GM04503 (cell line): ENCODE data around the gene RGS19.

ENCODE experiments used
- DNase-seq: peaks from one replicate; pipeline ENCODE4 v3.0.0-alpha.2; 2012; ENCODE audit warnings: low read depth

RGS19 gene

GRCh38 chr20:64048402-64049044, 30.8 kb downstream of the RGS19 start:
- DNase-seq = no peak

- no peak for DNase-seq
These were observed 31.3 kb downstream of the RGS19 start for GRCh38 chr20:64047968-64048401.

DNA sequence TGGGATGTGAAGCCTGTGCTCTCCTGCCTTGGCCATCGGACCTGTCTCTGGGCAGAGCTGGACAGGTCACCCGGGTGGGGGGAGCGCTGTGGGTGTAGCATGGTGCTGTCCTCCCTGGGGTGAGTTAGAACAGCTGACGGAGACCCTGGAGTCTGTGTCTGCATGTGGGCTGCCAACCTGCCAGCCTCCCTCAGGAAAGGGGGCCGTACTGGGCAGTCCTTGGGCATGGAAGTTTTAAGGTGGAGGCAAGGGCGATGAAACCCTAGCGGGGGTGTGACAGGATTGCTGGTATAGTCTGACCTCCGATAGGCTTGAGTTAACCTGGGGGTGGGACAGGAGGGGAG, 32.3 kb downstream of the RGS19 start:
- no peak for DNase-seq

DNA sequence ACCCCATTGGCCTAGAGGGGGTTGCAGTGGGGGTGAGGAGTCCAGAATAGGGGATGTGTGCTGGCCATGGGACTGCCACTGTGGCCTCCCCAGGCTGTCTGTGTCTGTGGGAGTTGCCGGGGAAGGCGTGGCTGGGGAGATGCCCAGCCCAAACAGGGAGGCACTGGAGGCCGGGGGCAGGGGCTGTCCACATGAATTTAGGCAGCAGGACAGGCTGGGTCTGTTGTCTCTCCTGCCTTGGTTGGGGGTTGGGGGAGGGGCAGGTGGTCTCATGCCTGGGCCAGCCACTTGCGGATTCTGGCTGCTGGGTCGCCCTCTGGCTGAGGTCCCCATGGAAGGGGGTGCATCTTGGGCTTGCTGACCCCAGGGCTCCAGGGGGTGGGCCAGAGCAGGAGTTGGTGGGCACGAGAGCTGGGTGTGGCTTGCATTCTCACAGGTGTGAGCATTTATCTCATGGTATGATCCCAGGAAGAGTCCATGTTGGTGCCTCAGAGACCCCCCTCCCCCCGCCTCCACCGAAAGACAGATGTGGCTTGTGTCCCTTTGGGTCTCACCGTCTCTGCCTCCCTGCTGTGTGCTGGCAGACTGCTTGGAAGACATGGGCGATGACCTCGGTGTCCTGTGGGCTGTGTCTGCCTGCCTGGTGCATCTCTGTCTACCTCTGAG, 33.8 kb downstream of the RGS19 start:
- no peak for DNase-seq

DNA sequence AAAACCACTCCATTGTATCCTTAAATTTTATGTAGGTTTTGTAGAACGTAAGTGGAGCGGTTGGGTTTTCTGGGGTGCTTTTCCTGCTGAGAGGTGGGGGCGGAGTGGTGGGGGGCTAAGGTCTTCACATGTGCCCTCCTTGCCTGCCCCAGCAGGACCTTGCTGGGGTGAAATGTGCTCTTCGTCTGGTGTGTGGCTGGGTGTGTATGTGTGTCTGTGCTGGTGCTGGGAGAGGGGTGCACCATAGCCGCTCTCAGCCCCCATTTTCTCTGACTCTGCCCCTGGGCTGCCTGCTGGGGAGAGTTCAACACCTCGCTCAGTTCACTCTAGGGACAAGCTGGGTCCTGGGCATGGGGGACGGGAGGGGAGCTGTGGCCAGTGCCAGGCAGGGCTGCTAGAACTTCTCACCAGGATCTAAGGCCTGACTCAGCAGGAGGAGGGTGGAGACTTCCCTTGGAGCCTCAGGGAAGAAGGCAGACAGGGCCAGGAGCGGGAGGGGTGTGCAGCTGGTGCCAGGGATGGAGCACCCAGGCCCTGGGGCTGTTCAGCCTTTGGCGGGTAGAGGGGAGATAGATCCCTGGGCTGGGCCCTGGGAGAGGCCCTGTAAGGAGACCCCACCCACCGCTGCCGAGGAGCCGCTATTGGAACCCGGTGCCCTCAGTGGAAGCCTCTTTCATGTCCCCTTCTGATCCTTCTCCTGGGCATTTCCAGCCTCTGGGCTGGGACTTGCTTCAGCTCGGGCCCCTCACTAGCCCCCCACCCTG, 34.7 kb downstream of the RGS19 start:
- no peak for DNase-seq

DNA sequence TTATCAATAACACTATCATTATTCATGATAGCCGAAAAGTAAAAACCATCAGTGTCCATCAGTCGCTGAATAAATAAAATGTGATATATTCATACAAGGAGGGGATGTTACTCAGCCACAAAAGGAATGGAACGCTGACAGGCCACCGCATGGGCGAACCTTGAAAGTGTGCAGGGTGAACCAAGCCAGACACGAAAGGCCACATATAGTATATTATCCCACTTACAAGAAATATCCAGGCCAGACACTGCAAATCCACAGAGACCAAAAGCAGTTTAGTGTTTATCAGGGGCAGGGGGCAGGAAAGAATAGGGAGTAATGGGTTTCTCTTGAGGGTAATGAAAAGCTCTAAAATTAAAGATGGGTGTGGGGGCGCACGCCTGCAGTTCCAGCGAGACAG, 35.5 kb downstream of the RGS19 start:
- no peak for DNase-seq

- no peak for DNase-seq
These were observed 37.1 kb downstream of the RGS19 start for GRCh38 chr20:64042054-64042781.

- no peak for DNase-seq
These were observed 37.6 kb downstream of the RGS19 start for GRCh38 chr20:64041781-64042053.

DNA sequence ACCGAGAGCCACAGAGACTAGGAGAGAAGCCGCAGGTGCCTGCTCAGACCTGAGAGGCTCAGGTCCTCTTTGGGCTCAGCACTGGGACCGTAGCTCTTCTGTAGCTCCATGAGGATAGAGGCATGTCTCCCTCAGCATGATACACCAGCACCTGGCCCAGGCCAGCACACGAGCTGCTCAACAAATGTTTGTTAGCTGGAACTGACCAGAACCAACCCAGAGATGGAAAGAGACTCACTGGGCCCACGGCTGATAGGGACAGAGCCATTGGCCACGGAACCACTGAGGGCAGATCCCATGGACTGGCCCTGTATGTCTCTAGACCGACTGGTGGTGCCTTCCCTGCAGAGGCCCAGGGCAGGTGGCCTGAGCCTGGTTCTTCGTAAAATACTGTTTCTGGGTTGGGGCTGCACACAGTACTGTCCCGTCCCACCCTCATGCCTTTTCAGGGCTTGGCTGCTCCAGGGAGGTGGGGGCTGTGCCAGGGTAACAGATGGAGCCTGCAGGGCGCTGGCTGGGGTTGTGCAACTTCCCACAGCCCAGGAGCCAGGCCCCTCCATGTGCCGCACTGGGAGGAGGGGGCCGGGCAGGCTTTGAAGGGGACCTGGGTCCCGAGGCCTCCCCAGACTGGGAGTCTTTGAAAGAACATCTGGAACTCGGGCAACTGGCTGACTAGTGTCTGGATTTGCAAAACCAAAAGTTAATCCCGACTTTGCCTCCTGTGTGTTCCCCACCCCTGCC, 38.1 kb downstream of the RGS19 start:
- no peak for DNase-seq

- no peak for DNase-seq
These were observed 38.9 kb downstream of the RGS19 start for GRCh38 chr20:64040231-64041039.

DNA sequence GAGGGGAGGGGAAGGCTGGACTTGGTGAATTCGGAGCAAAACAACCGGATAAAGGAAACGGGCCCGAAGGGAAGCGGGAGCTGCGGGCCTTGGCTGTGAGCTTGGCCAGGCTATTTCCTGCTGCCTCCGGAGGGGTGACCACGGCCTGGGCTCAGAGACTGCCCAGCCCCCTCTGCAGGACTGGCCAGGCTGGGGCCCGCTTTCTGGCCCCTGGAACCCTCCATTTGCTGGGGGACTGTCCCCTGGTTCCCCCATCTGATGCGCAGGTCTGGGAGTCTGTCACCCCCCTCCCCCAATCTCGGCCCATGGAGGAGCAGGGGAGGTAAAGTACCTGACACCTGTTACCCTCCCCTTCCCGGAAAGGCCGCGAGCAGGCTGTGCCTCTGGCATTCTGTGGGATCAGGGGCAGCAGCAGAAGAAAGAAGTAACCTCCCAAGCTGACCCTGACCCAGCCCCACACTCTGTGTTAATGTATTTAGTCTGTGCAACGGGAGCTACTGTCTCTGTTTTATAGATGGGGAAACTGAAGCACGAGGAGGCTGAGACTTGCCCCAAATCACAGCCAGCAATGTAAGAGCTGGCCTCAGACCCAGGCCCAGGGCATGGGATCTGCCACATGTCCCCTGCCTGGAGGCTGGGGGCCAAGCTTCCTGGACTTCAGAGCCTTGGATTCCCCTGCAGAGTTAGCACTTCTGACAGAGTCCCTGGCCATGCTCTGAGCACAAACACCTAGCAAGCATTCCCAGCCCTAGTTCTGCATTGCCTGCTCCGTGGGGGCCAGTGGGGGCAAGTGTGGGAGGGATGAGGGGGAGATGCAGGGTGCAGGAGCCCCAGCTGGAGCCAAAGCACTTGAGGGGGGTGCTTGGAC, 39.8 kb downstream of the RGS19 start:
- no peak for DNase-seq

DNA sequence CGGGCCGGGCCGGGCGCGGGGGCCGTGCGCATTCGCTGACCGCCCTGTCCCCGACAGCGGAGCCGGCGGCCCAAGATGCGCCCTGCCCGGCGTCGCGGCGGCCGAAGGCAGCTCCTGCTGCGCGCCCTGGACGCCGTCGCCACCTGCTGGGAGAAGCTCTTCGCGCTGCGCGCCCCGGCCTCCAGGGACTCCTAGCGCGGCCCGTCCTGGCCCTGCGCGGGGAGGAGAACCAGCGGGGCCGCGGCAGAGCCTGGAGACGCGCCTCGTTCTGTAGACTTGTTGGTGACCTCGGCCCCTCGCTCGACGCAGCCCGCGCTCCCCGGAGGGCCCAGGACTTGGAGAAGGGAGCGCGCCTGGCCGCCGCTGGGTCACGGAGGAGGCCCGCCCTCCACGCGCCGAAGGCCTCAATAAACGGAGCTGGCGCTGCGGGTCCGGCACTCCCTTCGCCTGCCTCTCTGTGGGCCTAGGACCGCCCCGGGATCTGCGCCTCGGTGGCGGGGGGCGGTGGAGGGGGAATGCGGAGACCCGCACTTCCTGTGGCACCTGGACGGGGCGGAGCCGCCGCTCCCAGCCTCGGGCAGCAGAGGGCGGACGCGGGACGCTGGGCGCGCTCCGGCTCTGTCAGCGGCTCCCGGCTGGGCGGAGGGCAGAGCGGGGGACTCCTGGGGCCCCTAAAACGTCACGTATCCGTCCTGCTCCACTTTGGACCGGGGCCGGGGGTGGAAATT, 40.6 kb downstream of the RGS19 start:
- no peak for DNase-seq

DNA sequence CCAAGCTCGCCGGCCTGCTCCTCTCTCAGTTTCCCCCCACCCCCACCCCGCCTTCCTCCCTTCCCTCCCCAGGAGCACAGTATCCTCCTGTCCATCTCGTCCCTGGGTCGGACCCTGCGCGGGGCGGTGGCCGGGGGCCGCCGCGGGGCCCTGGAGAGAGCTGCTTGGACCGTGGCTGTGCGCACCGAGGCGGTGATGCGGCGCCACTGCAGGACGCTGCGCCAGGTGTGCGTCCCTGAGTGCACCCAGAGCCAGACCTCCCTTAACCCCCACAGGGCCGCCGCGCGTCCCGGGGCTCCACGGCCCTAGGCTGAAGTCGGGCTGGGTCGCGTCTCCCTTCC, 41.1 kb downstream of the RGS19 start:
- DNase-seq = no peak

DNA sequence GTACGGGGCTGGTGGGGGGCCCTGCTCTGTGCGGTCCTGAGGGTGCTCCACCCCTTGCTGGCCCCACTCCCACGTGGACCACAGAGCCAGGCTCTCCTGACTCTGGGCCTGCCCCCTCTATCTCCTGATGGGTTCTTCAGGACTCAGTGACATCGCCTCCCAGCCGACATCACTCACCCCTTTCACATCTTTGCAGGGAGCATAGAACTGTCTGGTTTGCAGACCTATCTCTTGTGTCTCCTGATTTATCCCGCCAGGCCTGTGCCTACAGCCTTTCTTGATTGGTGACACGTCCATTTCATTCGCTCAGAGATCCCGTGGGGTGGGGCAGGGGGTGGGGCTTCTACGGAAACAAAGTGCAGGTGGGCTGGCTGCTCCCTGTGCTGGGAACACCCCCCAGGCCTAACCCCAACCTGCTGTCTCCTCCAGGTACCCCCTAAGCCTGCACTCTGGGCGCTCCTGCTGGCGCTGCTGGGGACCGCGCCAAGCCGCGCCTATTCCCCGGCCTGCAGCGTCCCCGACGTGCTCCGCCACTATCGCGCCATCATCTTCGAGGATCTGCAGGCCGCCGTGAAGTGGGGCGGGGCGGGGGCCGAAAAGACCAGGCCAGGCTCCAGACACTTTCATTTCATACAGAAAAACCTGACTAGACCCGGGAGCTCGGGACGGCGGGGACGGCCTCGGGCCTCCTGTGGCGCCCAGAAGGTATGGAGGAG, 41.7 kb downstream of the RGS19 start:
- no peak for DNase-seq

DNA sequence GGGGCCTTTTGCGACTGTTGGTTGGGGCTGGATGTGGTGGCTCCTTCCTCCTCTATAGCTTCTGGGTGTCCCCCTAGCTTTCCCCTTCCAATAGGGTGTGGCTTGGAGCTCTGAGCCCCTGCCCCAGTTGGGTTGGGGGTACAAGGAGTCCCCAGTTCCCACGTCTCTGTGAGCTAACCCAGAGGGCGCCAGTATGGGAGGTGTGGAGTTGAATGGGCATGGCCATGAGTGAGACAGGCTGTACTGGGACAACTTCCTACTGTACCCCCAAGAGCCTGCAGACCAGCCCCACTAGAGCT, 42.2 kb downstream of the RGS19 start:
- DNase-seq = no peak

- no peak for DNase-seq
These were observed 42.7 kb downstream of the RGS19 start for GRCh38 chr20:64036346-64037198.

DNA sequence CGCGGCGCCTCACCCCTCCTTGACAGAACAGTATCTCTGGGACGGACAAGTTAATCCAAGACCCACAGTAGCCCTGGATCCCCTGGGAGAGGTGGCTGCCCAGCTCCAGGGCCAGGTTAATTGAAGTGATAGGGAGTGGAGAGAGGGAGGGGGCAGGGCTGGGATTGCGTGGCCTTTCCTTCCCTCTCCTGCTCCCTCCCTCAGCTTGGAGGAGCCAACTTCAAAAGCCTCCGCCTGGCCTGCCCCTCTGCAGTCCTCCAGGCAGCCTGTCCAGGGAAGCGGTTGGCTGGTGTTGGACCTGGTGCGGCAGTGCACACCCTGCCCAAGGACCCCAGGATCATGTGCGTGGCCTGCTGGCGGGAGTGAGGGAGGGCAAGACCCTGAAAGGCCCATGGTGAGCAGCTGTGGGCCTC, 43.4 kb downstream of the RGS19 start, which contains the start of gene C20orf204:
C20orf204 (plus strand) TSS at position 250 of the 413 bp plus-strand sequence; CDS start at position 392, 142 bp downstream.
- no peak for DNase-seq
